Measurements from ENCODE around the gene SMAD9.
"Not testable (repeated sequence)": the region's sequence is repeated elsewhere in the genome, so short reads cannot be mapped to it uniquely, and the experiment has no call there.

Gene SMAD9

DNA sequence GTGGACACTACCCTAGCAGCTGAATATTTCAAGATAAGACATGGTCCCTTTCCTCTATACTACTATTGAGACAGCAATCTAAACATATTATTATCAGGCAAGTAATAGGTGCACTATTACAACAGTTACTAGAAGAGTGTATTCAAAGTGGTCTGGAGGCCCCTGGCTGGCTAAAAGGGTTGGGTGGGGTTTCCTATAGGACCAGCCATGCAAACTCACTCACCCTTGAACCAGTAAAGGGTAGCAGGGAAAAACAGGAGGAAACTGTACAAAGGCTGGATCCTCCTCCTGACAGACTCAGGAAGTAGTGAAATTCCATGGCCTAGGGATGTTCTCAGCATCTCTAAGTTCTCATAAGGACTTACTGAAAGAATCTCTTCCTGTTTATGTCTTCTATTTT, 7.7 kb downstream of the SMAD9 start:
- no peak for DNase-seq (ENCODE audit: low spot score)

DNA sequence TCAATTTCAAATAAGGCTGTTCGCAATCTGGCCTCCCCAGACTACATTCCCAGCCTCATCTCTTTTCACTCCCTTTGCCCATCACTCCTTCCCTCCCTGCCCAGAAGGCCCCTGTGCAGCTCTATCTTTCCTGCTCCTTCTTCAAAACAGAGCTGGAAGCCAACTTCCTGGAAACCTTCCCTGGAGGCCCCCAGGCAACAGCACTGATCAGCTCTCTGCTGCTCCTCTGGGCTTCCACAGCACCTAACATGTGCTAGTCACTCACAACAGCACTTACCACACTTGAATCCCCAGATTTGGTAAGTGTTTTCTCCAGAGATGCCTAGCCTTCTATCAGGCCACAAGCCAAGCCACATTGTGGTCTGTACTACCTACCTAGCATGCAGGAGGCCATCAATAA, 9.5 kb downstream of the SMAD9 start:
- DNase-seq (ENCODE audit: low spot score): no peak

GRCh38 chr13:36907821-36908220, 12.2 kb downstream of the SMAD9 start:
- DNase-seq (ENCODE audit: low spot score): no peak

GRCh38 chr13:36907266-36907665, 12.8 kb downstream of the SMAD9 start:
- no peak for DNase-seq (ENCODE audit: low spot score)

DNA sequence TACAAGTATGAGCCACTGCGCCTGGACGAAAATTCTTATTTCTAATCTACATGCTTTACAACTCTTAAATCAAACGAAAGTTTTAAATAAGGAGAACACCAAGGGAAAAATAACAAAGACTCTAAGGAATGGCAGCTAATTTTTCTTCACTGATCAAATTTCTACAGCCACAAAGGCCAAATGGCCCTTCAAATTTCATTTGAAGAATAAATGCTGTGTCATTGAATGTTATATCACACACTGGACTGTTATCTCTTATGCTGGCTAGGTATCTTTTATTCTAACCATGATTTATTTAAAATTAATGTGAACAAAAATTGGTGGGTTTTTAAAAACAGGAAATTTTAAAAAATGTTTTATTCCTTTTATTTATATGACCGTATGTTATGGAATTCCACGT, 14.1 kb downstream of the SMAD9 start:
- DNase-seq (ENCODE audit: low spot score): no peak

DNA sequence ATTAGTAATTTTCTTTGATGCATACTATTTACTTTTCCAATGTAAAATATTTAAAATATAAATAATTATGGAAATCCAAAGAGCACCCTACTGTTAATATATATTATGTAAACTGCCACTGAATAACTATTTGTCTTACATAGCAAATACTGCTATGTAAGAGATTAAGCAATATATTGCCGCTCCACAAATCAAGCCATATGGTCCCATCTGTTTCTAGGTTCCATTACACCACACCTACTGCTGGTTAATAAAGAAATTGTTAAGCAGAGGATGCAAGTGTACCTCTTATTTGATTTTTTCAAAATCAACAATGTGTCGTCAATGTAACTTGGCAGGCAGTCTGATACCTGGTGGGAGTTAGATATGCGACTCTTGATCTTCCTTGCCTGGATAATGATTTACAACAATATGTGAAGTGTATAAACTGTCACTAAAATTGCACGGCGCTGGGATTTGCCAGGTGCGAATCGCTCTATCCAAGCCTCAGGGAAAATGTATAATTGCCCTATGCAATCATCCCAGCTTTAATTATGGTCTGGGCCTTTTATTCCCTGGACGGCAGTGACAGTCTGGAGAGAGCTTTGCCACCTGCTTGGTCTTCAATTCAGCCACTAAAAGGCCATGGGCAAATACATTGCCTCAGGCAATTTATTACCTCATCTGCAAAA, 16.0 kb downstream of the SMAD9 start:
- DNase-seq (ENCODE audit: low spot score): no peak

GRCh38 chr13:36897054-36897616, 22.9 kb downstream of the SMAD9 start:
- no peak for DNase-seq (ENCODE audit: low spot score)

DNA sequence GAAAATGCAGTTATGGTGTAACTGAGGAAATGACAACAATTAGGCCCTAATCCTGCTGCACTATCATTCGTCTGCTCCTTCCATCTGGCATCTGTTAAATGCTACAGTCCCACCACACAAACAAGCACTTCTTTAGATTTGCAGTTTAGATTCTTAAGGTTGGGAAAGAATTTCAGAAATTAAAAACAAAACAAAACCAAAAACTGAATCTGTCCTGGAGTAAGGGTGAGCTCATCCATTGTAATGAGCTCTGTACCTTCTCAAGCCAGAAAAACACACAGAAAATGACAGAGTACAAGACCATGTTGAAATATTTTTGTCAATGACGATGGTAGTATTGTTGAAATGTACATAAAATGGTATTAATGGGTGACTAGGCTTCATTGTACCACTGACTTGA, 28.3 kb downstream of the SMAD9 start:
- DNase-seq (ENCODE audit: low spot score): no peak

DNA sequence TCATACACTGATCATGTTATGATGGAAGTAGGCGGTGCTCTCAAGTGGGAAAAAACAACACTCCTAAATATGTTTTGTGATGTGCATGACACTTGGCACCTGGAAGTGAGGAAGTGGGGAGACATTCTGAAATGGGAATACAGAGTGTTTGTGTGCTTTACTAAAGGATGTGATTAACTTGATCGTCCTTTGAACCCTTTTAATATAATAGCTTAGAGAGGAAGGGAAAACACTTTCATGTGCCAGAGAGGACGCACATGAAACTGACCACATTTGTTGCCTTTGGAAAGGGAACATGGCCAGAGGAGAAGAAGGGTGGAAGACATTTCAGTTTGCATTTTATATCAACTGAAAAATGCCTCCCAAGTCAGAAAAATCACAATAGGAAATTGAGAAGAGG, 31.4 kb downstream of the SMAD9 start:
- no peak for DNase-seq (ENCODE audit: low spot score)

GRCh38 chr13:36887758-36888521, 32.1 kb downstream of the SMAD9 start:
- DNase-seq (ENCODE audit: low spot score): no peak

- DNase-seq (ENCODE audit: low spot score): no peak
These were observed 34.1 kb downstream of the SMAD9 start for GRCh38 chr13:36885901-36886300.

DNA sequence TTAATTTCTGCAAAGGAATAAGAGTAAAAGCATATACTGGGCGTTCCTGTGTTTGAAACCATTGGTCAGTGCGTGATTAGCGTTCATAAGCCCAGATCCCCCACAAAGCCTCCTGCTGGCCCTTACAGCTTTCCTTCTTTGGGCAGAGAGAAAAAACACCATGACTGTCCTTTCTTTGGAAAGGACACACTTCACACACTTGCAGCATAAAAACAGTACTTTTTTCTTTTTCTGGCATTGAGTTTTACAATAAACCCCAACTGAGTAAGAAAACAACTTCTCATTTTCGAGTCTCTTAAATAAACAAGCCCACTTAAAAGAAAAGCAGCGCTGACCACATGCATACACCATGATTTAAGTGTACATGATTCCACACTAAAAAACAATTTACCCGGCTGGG, 35.8 kb downstream of the SMAD9 start:
- DNase-seq (ENCODE audit: low spot score): no peak

DNA sequence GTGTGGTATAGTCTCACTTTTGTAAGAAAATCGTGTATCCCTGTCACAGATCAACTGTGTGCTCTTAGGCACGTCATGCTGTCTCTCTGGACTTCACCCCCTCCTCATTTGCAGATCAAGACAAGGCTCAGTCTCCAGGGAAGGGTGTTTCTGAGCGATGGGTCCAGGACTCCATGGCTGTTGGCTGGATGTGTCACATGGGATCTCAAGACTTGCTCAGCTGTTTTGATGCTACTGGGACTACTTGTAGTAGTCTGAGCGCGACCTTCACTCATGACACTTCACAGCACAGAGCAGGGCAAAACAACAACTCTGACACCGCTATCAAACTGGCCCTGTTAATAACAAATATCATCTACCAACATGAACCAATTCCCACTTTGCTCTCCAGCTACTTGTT, 36.2 kb downstream of the SMAD9 start:
- DNase-seq (ENCODE audit: low spot score): no peak

- not testable (repeated sequence) for DNase-seq (ENCODE audit: low spot score)
These were observed 36.6 kb downstream of the SMAD9 start for GRCh38 chr13:36883392-36883791.

DNA sequence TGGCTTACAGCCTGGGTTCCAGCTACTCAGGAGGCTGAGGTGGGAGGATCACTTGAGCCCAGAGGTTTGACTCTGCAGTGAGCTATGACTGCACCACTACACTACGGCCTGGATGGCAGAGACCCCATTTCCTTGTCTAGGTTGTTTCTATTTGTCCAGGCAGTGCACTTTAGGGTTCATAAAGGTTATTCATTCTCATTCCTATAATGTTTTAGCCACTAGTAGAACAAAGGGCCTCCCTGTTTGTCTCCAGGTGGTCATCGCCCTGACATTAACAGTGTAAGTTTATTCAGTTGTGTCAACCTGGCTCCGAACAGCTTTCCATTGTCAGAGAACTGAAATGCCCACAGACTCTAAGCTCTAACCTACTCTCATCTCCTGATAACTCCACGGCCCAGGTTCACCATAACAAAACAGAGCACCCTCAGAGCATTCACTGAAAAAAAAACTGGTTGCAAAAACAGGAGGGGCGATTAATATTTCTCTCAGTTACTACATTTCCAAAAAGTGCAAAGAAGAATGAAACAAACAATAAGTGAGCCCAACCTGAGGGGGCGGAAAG, 37.1 kb downstream of the SMAD9 start:
- DNase-seq (ENCODE audit: low spot score): peak; percentile 48

- DNase-seq (ENCODE audit: low spot score): no peak
These were observed 39.1 kb downstream of the SMAD9 start for GRCh38 chr13:36880961-36881360.

GRCh38 chr13:36879218-36879938, 40.7 kb downstream of the SMAD9 start:
- no peak for DNase-seq (ENCODE audit: low spot score)

GRCh38 chr13:36875961-36876360, 44.1 kb downstream of the SMAD9 start:
- DNase-seq (ENCODE audit: low spot score): no peak

- no peak for DNase-seq (ENCODE audit: low spot score)
These were observed 44.6 kb downstream of the SMAD9 start for GRCh38 chr13:36875431-36875830.

DNA sequence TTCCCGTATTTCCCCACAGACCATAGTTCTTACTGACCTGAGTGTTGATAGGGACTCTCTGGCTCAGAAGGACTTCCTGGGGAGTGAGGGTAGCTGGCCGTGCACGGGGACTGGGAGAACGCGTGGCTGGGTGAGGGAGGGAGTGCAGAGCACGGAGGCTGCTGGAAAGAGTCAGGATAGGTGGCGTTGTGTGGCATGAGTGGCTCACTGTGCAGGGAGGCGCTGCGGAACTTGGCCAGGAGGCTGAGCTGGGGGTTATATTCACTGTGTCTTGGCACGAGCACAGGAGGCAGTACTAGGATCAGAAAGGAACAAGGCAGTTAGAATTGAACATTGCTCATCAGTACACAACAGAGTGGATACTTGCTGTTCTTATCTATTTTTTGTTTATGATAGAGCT, 47.4 kb downstream of the SMAD9 start:
- no peak for DNase-seq (ENCODE audit: low spot score)

- DNase-seq (ENCODE audit: low spot score): no peak
These were observed 49.9 kb downstream of the SMAD9 start for GRCh38 chr13:36870050-36870692.

GRCh38 chr13:36866232-36866631, 53.8 kb downstream of the SMAD9 start:
- DNase-seq (ENCODE audit: low spot score): no peak

Measured in HuH-7 (cell line).